NCI-H2227 treated with DMSO at 0.1 percent for 48 hours (cell line): Measurements from ENCODE around the gene MARK2.

Experiments
- DNase-seq: peaks from one replicate; lab custom pipeline; 2025; lab: John Stamatoyannopoulos, UW

The MARK2 gene

GRCh38 chr11:63909591-63910506, 70.9 kb downstream of the MARK2 start:
- peak; percentile 47 for DNase-seq

- no peak for DNase-seq
Measured at GRCh38 chr11:63910675-63911074, 71.8 kb downstream of the MARK2 start.

GRCh38 chr11:63911440-63911839, 72.5 kb downstream of the MARK2 start:
- DNase-seq: no peak

- no peak for DNase-seq
Measured at GRCh38 chr11:63911876-63912275, 73.0 kb downstream of the MARK2 start.

GRCh38 chr11:63912678-63913077, 73.8 kb downstream of the MARK2 start:
- no peak for DNase-seq

- no peak for DNase-seq
Measured at GRCh38 chr11:63913866-63914830, 75.2 kb downstream of the MARK2 start.

GRCh38 chr11:63914896-63915691, 76.2 kb downstream of the MARK2 start:
- DNase-seq: no peak

GRCh38 chr11:63915961-63916836, 77.3 kb downstream of the MARK2 start:
- DNase-seq: peak; percentile 26

- peak; percentile 74 for DNase-seq
Measured at GRCh38 chr11:63916837-63917691, 78.2 kb downstream of the MARK2 start, which contains the start of gene RCOR2. TSS of gene RCOR2 (minus strand) at chr11:63917164. CDS start at chr11:63916456, 708 bp downstream.

- peak; percentile 72 for DNase-seq
Measured at GRCh38 chr11:63917692-63918506, 79.0 kb downstream of the MARK2 start.

GRCh38 chr11:63918507-63919191, 79.7 kb downstream of the MARK2 start:
- DNase-seq: peak; percentile 19

GRCh38 chr11:63919267-63920125, 80.6 kb downstream of the MARK2 start:
- no peak for DNase-seq

GRCh38 chr11:63920126-63920938, 81.4 kb downstream of the MARK2 start:
- DNase-seq: no peak

GRCh38 chr11:63920939-63921417, 82.1 kb downstream of the MARK2 start:
- DNase-seq: no peak

- no peak for DNase-seq
Measured at GRCh38 chr11:63922673-63923192, 83.8 kb downstream of the MARK2 start.

GRCh38 chr11:63923319-63923718, 84.4 kb downstream of the MARK2 start:
- DNase-seq: no peak
